ENCODE measurements around the gene ANAPC5.
"Not testable (repeated sequence)": the region's sequence is repeated elsewhere in the genome, so short reads cannot be mapped to it uniquely, and the experiment has no call there.

Gene ANAPC5

GRCh38 chr12:121351820-121352681 lies at the start of gene ANAPC5:
ANAPC5 (minus strand) TSS chr12:121352411; CDS start chr12:121352340, 71 bp downstream.
- Mint-ChIP-seq H3K27me3 (ENCODE audit: low read depth) (peaks cover under 1% of the 10 kb centered on the region), H3K27ac (peak within 1 kb of the TSS; percentile 98), H3K9me3 (no peaks in the 10 kb centered on the region), H3K4me3 (peak within 1 kb of the TSS; percentile 96), H3K36me3 (ENCODE audit: low read depth) (peaks cover 10% of the 10 kb centered on the region), H3K4me1 (ENCODE audit: low read depth) (peaks cover 19% of the 10 kb centered on the region)
- peak; percentile 93 for DNase-seq (ENCODE audit: low spot score)

- H3K36me3 Mint-ChIP-seq (ENCODE audit: low read depth): peaks cover 27% of the 10 kb centered on the region
- peaks cover 31% of the 10 kb centered on the region for H3K4me1 Mint-ChIP-seq (ENCODE audit: low read depth)
- H3K27me3 Mint-ChIP-seq (ENCODE audit: low read depth): no peaks in the 10 kb centered on the region
- H3K27ac Mint-ChIP-seq: peak overlapping the region; percentile 98
- peak; percentile 71 for DNase-seq (ENCODE audit: low spot score)
- peak overlapping the region; percentile 97 for H3K4me3 Mint-ChIP-seq
- no peaks in the 10 kb centered on the region for H3K9me3 Mint-ChIP-seq
Observed at GRCh38 chr12:121400332-121401139, 48.3 kb upstream of the ANAPC5 start.

- Mint-ChIP-seq H3K4me3 (peak within 1 kb of the TSS; percentile 97), H3K27ac (peak within 1 kb of the TSS; percentile 98), H3K27me3 (ENCODE audit: low read depth) (no peaks in the 10 kb centered on the region), H3K9me3 (no peaks in the 10 kb centered on the region), H3K36me3 (ENCODE audit: low read depth) (peaks cover 22% of the 10 kb centered on the region), H3K4me1 (ENCODE audit: low read depth) (peaks cover 27% of the 10 kb centered on the region)
- peak; percentile 98 for DNase-seq (ENCODE audit: low spot score)
Observed at GRCh38 chr12:121399391-121400331, 47.5 kb upstream of the ANAPC5 start, which contains the start of gene RNF34. RNF34 (plus strand) TSS chr12:121400118; CDS start chr12:121400213, 95 bp downstream.

GRCh38 chr12:121398355-121398754 lies 46.1 kb upstream of the ANAPC5 start:
- Mint-ChIP-seq H3K36me3 (ENCODE audit: low read depth) (peaks cover 16% of the 10 kb centered on the region), H3K4me3 (peak overlapping the region; percentile 97), H3K27ac (no peak overlapping the region), H3K27me3 (ENCODE audit: low read depth) (no peaks in the 10 kb centered on the region), H3K4me1 (ENCODE audit: low read depth) (peaks cover 24% of the 10 kb centered on the region), H3K9me3 (no peaks in the 10 kb centered on the region)
- no peak for DNase-seq (ENCODE audit: low spot score)

GRCh38 chr12:121397521-121397920 lies 45.3 kb upstream of the ANAPC5 start:
- no peaks in the 10 kb centered on the region for H3K27me3 Mint-ChIP-seq (ENCODE audit: low read depth)
- peaks cover 19% of the 10 kb centered on the region for H3K4me1 Mint-ChIP-seq (ENCODE audit: low read depth)
- H3K36me3 Mint-ChIP-seq (ENCODE audit: low read depth): peaks cover 11% of the 10 kb centered on the region
- H3K27ac Mint-ChIP-seq: no peak overlapping the region
- DNase-seq (ENCODE audit: low spot score): no peak
- no peaks in the 10 kb centered on the region for H3K9me3 Mint-ChIP-seq
- H3K4me3 Mint-ChIP-seq: no peak overlapping the region

- Mint-ChIP-seq H3K27ac (peak overlapping the region; percentile 39), H3K36me3 (ENCODE audit: low read depth) (no peaks in the 10 kb centered on the region), H3K4me1 (ENCODE audit: low read depth) (peaks cover 11% of the 10 kb centered on the region)
Observed at GRCh38 chr12:121392325-121392716, 40.1 kb upstream of the ANAPC5 start.

GRCh38 chr12:121391619-121392324 lies 39.6 kb upstream of the ANAPC5 start:
- Mint-ChIP-seq H3K27me3 (ENCODE audit: low read depth) (no peaks in the 10 kb centered on the region), H3K36me3 (ENCODE audit: low read depth) (no peaks in the 10 kb centered on the region), H3K4me3 (peak overlapping the region; percentile 36), H3K27ac (peak overlapping the region; percentile 71), H3K9me3 (no peaks in the 10 kb centered on the region), H3K4me1 (ENCODE audit: low read depth) (peaks cover 11% of the 10 kb centered on the region)
- DNase-seq (ENCODE audit: low spot score): peak; percentile 32

More at GRCh38 chr12:121392325-121392716, 40.1 kb upstream of the ANAPC5 start:
- no peak overlapping the region for H3K4me3 Mint-ChIP-seq
- H3K9me3 Mint-ChIP-seq: no peaks in the 10 kb centered on the region
- no peak for DNase-seq (ENCODE audit: low spot score)
- H3K27me3 Mint-ChIP-seq (ENCODE audit: low read depth): no peaks in the 10 kb centered on the region

GRCh38 chr12:121390856-121391255 lies 38.6 kb upstream of the ANAPC5 start:
- no peak overlapping the region for H3K27ac Mint-ChIP-seq
- no peaks in the 10 kb centered on the region for H3K36me3 Mint-ChIP-seq (ENCODE audit: low read depth)
- peaks cover 3% of the 10 kb centered on the region for H3K27me3 Mint-ChIP-seq (ENCODE audit: low read depth)
- no peak overlapping the region for H3K4me3 Mint-ChIP-seq
- no peaks in the 10 kb centered on the region for H3K9me3 Mint-ChIP-seq
- peaks cover 11% of the 10 kb centered on the region for H3K4me1 Mint-ChIP-seq (ENCODE audit: low read depth)
- DNase-seq (ENCODE audit: low spot score): no peak

- peaks cover 7% of the 10 kb centered on the region for H3K27me3 Mint-ChIP-seq (ENCODE audit: low read depth)
- no peaks in the 10 kb centered on the region for H3K36me3 Mint-ChIP-seq (ENCODE audit: low read depth)
- no peak for DNase-seq (ENCODE audit: low spot score)
- H3K4me3 Mint-ChIP-seq: no peak overlapping the region
- peaks cover 11% of the 10 kb centered on the region for H3K4me1 Mint-ChIP-seq (ENCODE audit: low read depth)
- no peaks in the 10 kb centered on the region for H3K9me3 Mint-ChIP-seq
- no peak overlapping the region for H3K27ac Mint-ChIP-seq
Observed at GRCh38 chr12:121388421-121388981, 36.3 kb upstream of the ANAPC5 start.

GRCh38 chr12:121384891-121385290 lies 32.7 kb upstream of the ANAPC5 start:
- not testable (repeated sequence) for H3K36me3 Mint-ChIP-seq (ENCODE audit: low read depth); H3K4me3 Mint-ChIP-seq; H3K27ac Mint-ChIP-seq; H3K4me1 Mint-ChIP-seq (ENCODE audit: low read depth); DNase-seq (ENCODE audit: low spot score); H3K27me3 Mint-ChIP-seq (ENCODE audit: low read depth); H3K9me3 Mint-ChIP-seq

GRCh38 chr12:121383601-121384021 lies 31.4 kb upstream of the ANAPC5 start:
- H3K27me3 Mint-ChIP-seq (ENCODE audit: low read depth): peaks cover 8% of the 10 kb centered on the region

GRCh38 chr12:121379945-121380344 lies 27.7 kb upstream of the ANAPC5 start:
- no peak for DNase-seq (ENCODE audit: low spot score)
- H3K36me3 Mint-ChIP-seq (ENCODE audit: low read depth): no peaks in the 10 kb centered on the region
- no peaks in the 10 kb centered on the region for H3K4me1 Mint-ChIP-seq (ENCODE audit: low read depth)
- H3K27me3 Mint-ChIP-seq (ENCODE audit: low read depth): peaks cover 4% of the 10 kb centered on the region
- H3K9me3 Mint-ChIP-seq: no peaks in the 10 kb centered on the region
- H3K27ac Mint-ChIP-seq: no peak overlapping the region
- no peak overlapping the region for H3K4me3 Mint-ChIP-seq

More at GRCh38 chr12:121383601-121384021, 31.4 kb upstream of the ANAPC5 start:
- Mint-ChIP-seq H3K4me1 (ENCODE audit: low read depth) (peaks cover 3% of the 10 kb centered on the region), H3K4me3 (no peak overlapping the region), H3K27ac (no peak overlapping the region), H3K36me3 (ENCODE audit: low read depth) (no peaks in the 10 kb centered on the region), H3K9me3 (no peaks in the 10 kb centered on the region)
- no peak for DNase-seq (ENCODE audit: low spot score)

Data from T-helper 2 cell treated with Interferon-gamma antibody and Interleukin-4, amounts not matched to agents 5 μg/mL and 100 μg/mL, for 36 hours (primary cell).